OCI-LY3 (cell line): Measurements from ENCODE around the gene OOSP2.

Source experiments
- H2AFZ ChIP-seq: fragments of 200-600, 300-600 bp; shearing (Covaris generic); 2 replicates; pipeline ENCODE4 v1.6.0; 2014; ENCODE audit warnings: antibody characterized with exemption, low read depth, low read length
- H3K27ac ChIP-seq: fragments of 200-600, 300-600 bp; sonication (generic); 2 replicates; pipeline ENCODE4 v1.5.1; 2014; ENCODE audit warnings: mild to moderate bottlenecking, low read length, moderate library complexity, mixed read lengths
- H3K27me3 ChIP-seq: fragments of 200-600, 300-600 bp; sonication (generic); 2 replicates; pipeline ENCODE4 v1.6.1; 2014; ENCODE audit warnings: low read depth, low read length, mixed read lengths
- H3K36me3 ChIP-seq: fragments of 200-600, 300-600 bp; sonication (generic); replicated peaks from 2 replicates; pipeline ENCODE3; 2014; ENCODE audit warnings: low read depth, low read length, mixed read lengths
- H3K4me1 ChIP-seq: fragments of 300-600, 200-600 bp; sonication (generic); 2 replicates; pipeline ENCODE4 v1.6.1; 2014; ENCODE audit warnings: low read length, mixed read lengths
- H3K4me2 ChIP-seq: fragments of 200-600, 300-600 bp; sonication (generic); 2 replicates; pipeline ENCODE4 v1.6.1; 2014; ENCODE audit warnings: low read length, mixed read lengths
- H3K4me3 ChIP-seq: fragments of 300-600, 200-600 bp; sonication (generic); 2 replicates; pipeline ENCODE4 v1.5.1; 2014; ENCODE audit warnings: antibody characterized with exemption, mild to moderate bottlenecking, low read length, moderate library complexity
- H3K79me2 ChIP-seq: fragments of 300-600, 200-600 bp; shearing (Covaris generic); 2 replicates; pipeline ENCODE4 v1.6.1; 2014; ENCODE audit warnings: mild to moderate bottlenecking, low read length, mixed read lengths
- H3K9ac ChIP-seq: fragments of 300-600, 200-600 bp; shearing (Covaris generic); 2 replicates; pipeline ENCODE4 v1.6.0; 2014; ENCODE audit warnings: mild to moderate bottlenecking, low read length, moderate library complexity
- H3K9me3 ChIP-seq: fragments of 200-600, 300-600 bp; shearing (Covaris generic); 2 replicates; pipeline ENCODE4 v1.6.1; 2014; ENCODE audit warnings: low read length, mixed read lengths; ENCODE audit not compliant: insufficient read depth
- H4K20me1 ChIP-seq: fragments of 200-600, 300-600 bp; sonication (generic); 2 replicates; pipeline ENCODE4 v1.6.1; 2016; ENCODE audit warnings: low read length, mixed read lengths; ENCODE audit not compliant: insufficient read depth
- CTCF ChIP-seq: fragments of 200-600, 300-600 bp; sonication (generic); IDR thresholded peaks from 2 replicates; pipeline ENCODE4 v1.5.1; 2014; ENCODE audit warnings: antibody characterized with exemption, low read length, low read depth
- EZH2phosphoT487 ChIP-seq: fragments of 200-600 bp; shearing (Covaris generic); IDR thresholded peaks from 2 replicates; pipeline ENCODE4 v1.6.1; 2018; ENCODE audit warnings: antibody characterized with exemption, mixed run types, low read depth

OOSP2 gene

GRCh38 chr11:60056349-60056969 is 16.2 kb downstream of the OOSP2 start, which contains the start of gene MS4A3:
TSS of gene MS4A3 (plus strand) at chr11:60056665. CDS start at chr11:60061161, 4,496 bp downstream.
- H3K4me2 ChIP-seq = no peak within 1 kb of the TSS
- TF ChIP-seq EZH2phosphoT487 = no peak
- TF ChIP-seq CTCF = no peak
- no peak within 1 kb of the TSS for H3K4me3 ChIP-seq
- no peaks in the 10 kb centered on the region for H3K79me2 ChIP-seq
- no peaks in the 10 kb centered on the region for H3K4me1 ChIP-seq
- H2AFZ ChIP-seq = no peak within 1 kb of the TSS
- H3K36me3 ChIP-seq = no peaks in the 10 kb centered on the region
- H4K20me1 ChIP-seq = no peaks in the 10 kb centered on the region
- H3K9ac ChIP-seq = no peak within 1 kb of the TSS
- no peak within 1 kb of the TSS for H3K27ac ChIP-seq
- H3K27me3 ChIP-seq = no peaks in the 10 kb centered on the region
- no peaks in the 10 kb centered on the region for H3K9me3 ChIP-seq

GRCh38 chr11:60059052-60059451 is 18.8 kb downstream of the OOSP2 start:
- H3K27me3 ChIP-seq = no peaks in the 10 kb centered on the region
- peaks cover under 1% of the 10 kb centered on the region; the same call in 1 of the 2 replicates for H3K4me1 ChIP-seq
- H4K20me1 ChIP-seq = no peaks in the 10 kb centered on the region
- no peak overlapping the region for H3K27ac ChIP-seq
- H3K9ac ChIP-seq = no peak overlapping the region
- H3K4me3 ChIP-seq = no peak overlapping the region
- no peak for TF ChIP-seq CTCF
- no peak for TF ChIP-seq EZH2phosphoT487
- H3K36me3 ChIP-seq = no peaks in the 10 kb centered on the region
- no peak overlapping the region for H3K4me2 ChIP-seq
- H3K79me2 ChIP-seq = no peaks in the 10 kb centered on the region
- H2AFZ ChIP-seq = no peak overlapping the region
- no peaks in the 10 kb centered on the region for H3K9me3 ChIP-seq

GRCh38 chr11:60059521-60060240 is 19.5 kb downstream of the OOSP2 start:
- Histone ChIP-seq H3K4me2 (no peak overlapping the region), H2AFZ (no peak overlapping the region), H3K27ac (no peak overlapping the region), H3K36me3 (no peaks in the 10 kb centered on the region), H3K9me3 (no peaks in the 10 kb centered on the region), H3K79me2 (no peaks in the 10 kb centered on the region), H3K4me3 (no peak overlapping the region), H3K4me1 (peaks cover 3% of the 10 kb centered on the region; the same call in 1 of the 2 replicates), H4K20me1 (no peaks in the 10 kb centered on the region), H3K9ac (no peak overlapping the region), H3K27me3 (no peaks in the 10 kb centered on the region)
- TF ChIP-seq CTCF = no peak
- TF ChIP-seq EZH2phosphoT487 = no peak

- H3K36me3 ChIP-seq = no peaks in the 10 kb centered on the region
- peaks cover 8% of the 10 kb centered on the region; the same call in 1 of the 2 replicates for H3K27me3 ChIP-seq
- H2AFZ ChIP-seq = no peak overlapping the region
- H3K4me1 ChIP-seq = peaks cover 3% of the 10 kb centered on the region; the same call in 1 of the 2 replicates
- H3K27ac ChIP-seq = no peak overlapping the region
- no peak overlapping the region for H3K4me2 ChIP-seq
- TF ChIP-seq CTCF = no peak
- no peak for TF ChIP-seq EZH2phosphoT487
- no peaks in the 10 kb centered on the region for H3K9me3 ChIP-seq
- H3K79me2 ChIP-seq = no peaks in the 10 kb centered on the region
- no peaks in the 10 kb centered on the region for H4K20me1 ChIP-seq
- H3K9ac ChIP-seq = no peak overlapping the region
- H3K4me3 ChIP-seq = no peak overlapping the region
These were observed 23.9 kb downstream of the OOSP2 start for GRCh38 chr11:60064111-60064510.
